Neural crest cell (in vitro differentiated cells): Measurements from ENCODE around the gene ZNF282. TPM values are rescaled to one million over a fixed set of nuclear protein-coding genes. Genes with fewer than 3 reads are reported as not detected.

Source experiments
- DNase-seq: peaks from one replicate; pipeline ENCODE4 v3.0.0; 2021; ENCODE audit warnings: low read depth, mixed read lengths, low spot score
- H3K27ac Mint-ChIP-seq: one replicate; pipeline ENCODE4 v1.8.0; 2021; ENCODE audit warnings: mild to moderate bottlenecking, mixed read lengths; ENCODE audit not compliant: unreplicated experiment
- H3K27me3 Mint-ChIP-seq: 2 replicates; pipeline ENCODE4 v1.8.0; 2021; ENCODE audit warnings: low read depth, mild to moderate bottlenecking, mixed read lengths
- H3K36me3 Mint-ChIP-seq: 2 replicates; pipeline ENCODE4 v1.8.0; 2021; ENCODE audit warnings: low read depth, mild to moderate bottlenecking, mixed read lengths
- H3K4me1 Mint-ChIP-seq: 2 replicates; pipeline ENCODE4 v1.8.0; 2021; ENCODE audit warnings: mixed read lengths
- H3K4me3 Mint-ChIP-seq: one replicate; pipeline ENCODE4 v1.8.0; 2021; ENCODE audit warnings: mild to moderate bottlenecking, mixed read lengths
- H3K9me3 Mint-ChIP-seq: 2 replicates; pipeline ENCODE4 v1.8.0; 2021; ENCODE audit warnings: mixed read lengths
- total RNA-seq: library from RNA; stranded (reverse); gene quantifications from 2 replicates; pipeline ENCODE4 v1.2.1, GENCODE V29; 2021
- TF ChIP-seq, protein P1 (sequence below): fragments of 200-600 bp; sonication (generic); conservative IDR thresholded peaks from 2 replicates; pipeline ENCODE4 v1.5.0; 2021; ENCODE audit warnings: antibody characterized with exemption, mild to moderate bottlenecking

ZNF282 gene
- total RNA-seq, 1 donor from 2014 or later: 31.8 TPM

DNA sequence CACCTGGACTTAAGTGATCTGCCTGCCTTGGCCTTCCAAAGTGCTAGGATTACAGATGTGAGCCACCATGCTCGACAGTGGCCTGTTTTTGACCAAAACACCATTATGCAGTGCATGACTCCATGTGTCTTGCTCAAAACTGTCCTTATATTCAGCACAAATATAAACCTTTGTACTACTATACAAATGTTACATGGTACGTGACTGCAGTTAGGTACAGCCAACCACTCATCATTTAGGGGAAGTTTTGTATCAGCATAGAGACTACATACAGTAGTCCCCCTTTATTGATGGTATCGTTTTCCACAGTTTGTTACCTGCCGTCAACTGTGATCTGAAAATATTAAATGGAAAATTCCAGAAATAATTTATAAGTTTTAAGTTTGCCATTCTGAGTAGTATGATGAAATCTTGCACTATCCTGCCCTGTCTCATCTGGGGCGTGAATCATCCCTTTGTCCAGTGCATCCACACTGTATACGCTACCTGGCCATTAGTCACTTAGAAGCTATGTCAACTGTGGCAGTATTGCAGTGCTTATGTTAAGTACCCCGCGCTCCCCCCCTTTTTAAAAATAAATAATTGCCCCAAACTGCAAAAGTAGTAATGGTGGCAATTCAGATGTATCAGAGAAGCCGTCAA lies 23.3 kb upstream of the ZNF282 start:
- Mint-ChIP-seq H3K9me3 (no peaks in the 10 kb centered on the region), H3K4me1 (no peaks in the 10 kb centered on the region), H3K27me3 (no peaks in the 10 kb centered on the region), H3K4me3 (no peak overlapping the region), H3K36me3 (peaks cover 17% of the 10 kb centered on the region), H3K27ac (no peak overlapping the region)
- TF ChIP-seq, protein P1, sequence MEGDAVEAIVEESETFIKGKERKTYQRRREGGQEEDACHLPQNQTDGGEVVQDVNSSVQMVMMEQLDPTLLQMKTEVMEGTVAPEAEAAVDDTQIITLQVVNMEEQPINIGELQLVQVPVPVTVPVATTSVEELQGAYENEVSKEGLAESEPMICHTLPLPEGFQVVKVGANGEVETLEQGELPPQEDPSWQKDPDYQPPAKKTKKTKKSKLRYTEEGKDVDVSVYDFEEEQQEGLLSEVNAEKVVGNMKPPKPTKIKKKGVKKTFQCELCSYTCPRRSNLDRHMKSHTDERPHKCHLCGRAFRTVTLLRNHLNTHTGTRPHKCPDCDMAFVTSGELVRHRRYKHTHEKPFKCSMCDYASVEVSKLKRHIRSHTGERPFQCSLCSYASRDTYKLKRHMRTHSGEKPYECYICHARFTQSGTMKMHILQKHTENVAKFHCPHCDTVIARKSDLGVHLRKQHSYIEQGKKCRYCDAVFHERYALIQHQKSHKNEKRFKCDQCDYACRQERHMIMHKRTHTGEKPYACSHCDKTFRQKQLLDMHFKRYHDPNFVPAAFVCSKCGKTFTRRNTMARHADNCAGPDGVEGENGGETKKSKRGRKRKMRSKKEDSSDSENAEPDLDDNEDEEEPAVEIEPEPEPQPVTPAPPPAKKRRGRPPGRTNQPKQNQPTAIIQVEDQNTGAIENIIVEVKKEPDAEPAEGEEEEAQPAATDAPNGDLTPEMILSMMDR: no peak
- no peak for DNase-seq

DNA sequence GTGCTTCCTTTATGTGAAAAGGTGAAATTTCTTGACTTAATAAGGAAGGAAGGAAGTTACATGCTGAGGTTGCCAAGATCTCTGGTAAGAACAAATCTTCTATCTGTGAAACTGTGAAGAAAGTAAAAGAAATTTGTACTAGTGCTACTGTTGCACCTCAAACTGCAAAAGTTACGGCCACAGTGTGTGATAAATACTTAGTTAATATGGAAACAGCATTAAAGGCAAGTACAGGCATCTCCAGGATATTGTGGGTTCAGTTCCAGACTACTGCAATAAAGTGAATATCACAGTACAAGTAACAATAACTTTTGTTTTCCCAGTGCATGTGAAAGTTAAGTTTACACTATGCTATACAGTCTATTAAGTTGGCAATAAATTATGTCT lies 22.8 kb upstream of the ZNF282 start:
- H3K4me1 Mint-ChIP-seq: no peaks in the 10 kb centered on the region
- H3K27me3 Mint-ChIP-seq: no peaks in the 10 kb centered on the region
- no peak overlapping the region for H3K4me3 Mint-ChIP-seq
- no peak for DNase-seq
- TF ChIP-seq, protein P1: no peak
- H3K9me3 Mint-ChIP-seq: no peaks in the 10 kb centered on the region
- no peak overlapping the region for H3K27ac Mint-ChIP-seq
- H3K36me3 Mint-ChIP-seq: peaks cover 20% of the 10 kb centered on the region

DNA sequence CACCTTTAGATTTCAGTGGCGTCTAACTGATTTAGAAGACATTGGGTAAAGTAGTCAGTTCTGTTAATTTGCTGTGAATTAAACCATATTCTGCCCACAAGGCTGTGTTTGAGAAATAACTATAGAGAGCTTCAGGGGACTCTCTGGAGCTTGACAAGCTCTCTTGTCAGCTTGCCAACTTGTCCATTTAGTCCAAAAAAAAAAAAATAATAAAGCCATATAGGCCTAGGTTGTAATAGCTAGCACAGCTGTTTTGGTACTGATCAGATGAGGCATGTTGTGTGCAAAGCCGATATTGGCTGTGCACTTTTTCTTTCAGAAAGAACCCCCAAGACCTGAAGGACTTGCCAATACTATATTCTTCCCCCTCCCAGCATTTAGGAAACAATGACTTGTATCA lies 20.2 kb upstream of the ZNF282 start:
- no peaks in the 10 kb centered on the region for H3K27me3 Mint-ChIP-seq
- TF ChIP-seq, protein P1: no peak
- H3K9me3 Mint-ChIP-seq: no peaks in the 10 kb centered on the region
- no peaks in the 10 kb centered on the region for H3K4me1 Mint-ChIP-seq
- no peak overlapping the region for H3K4me3 Mint-ChIP-seq
- peaks cover 19% of the 10 kb centered on the region for H3K36me3 Mint-ChIP-seq
- no peak overlapping the region for H3K27ac Mint-ChIP-seq
- no peak for DNase-seq

DNA sequence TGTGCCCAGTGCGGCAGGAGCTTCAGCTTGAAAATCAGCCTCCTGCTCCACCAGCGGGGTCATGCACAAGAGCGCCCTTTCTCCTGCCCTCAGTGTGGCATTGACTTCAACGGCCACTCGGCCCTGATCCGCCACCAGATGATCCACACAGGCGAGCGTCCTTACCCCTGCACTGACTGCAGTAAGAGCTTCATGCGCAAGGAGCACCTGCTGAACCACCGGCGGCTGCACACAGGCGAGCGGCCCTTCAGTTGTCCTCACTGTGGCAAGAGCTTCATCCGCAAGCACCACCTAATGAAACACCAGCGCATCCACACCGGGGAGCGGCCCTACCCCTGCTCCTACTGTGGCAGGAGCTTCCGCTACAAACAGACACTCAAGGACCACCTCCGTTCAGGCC lies 16.1 kb upstream of the ZNF282 start:
- TF ChIP-seq, protein P1: no peak
- no peaks in the 10 kb centered on the region for H3K4me1 Mint-ChIP-seq
- H3K36me3 Mint-ChIP-seq: peaks cover 23% of the 10 kb centered on the region
- H3K27me3 Mint-ChIP-seq: no peaks in the 10 kb centered on the region
- H3K4me3 Mint-ChIP-seq: no peak overlapping the region
- no peaks in the 10 kb centered on the region for H3K9me3 Mint-ChIP-seq
- no peak overlapping the region for H3K27ac Mint-ChIP-seq
- no peak for DNase-seq

DNA sequence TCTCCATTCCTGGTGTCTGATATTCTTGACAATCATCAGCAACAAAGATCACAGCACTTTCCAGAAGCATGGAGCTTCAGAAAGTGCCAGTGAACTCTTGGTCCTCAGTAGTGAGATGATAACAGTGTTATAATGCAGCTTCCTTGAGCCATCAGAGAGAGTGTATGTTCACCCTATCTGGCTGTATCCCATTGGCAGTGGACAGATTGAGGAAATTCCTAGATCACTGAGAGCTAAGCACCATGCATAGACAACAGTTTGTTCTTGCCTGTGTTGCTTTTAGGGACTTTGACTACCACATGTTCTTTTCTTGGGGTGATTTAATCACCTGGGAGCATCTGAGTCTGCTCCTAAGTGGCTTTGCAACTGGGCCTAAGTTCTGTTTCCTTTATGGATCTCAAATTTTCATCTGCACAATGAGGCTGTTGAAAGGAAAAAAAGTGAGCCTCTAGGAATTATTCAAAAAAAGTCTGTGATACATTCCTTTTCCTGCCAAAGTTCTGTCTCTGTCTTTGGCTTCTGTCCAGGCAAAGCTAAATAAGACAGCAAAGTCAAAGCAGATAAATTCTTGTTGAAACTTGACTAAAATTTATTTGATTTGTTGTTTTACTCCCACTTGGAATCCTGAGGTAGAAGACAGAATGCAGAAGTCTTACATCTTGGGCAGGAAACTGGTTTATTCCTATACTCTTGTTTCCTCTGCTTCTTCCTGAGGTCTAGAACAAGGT lies 14.5 kb upstream of the ZNF282 start:
- Mint-ChIP-seq H3K27ac (no peak overlapping the region), H3K4me1 (no peaks in the 10 kb centered on the region), H3K9me3 (no peaks in the 10 kb centered on the region), H3K4me3 (no peak overlapping the region), H3K27me3 (no peaks in the 10 kb centered on the region), H3K36me3 (peaks cover 23% of the 10 kb centered on the region)
- DNase-seq: no peak
- TF ChIP-seq, protein P1: no peak
